Measurements from ENCODE around the gene EYS. TPM values are rescaled to one million over a fixed set of nuclear protein-coding genes. Genes with fewer than 3 reads are reported as not detected.

EYS gene
- total RNA-seq, 2 experiments from 2014 or later: not detected

DNA sequence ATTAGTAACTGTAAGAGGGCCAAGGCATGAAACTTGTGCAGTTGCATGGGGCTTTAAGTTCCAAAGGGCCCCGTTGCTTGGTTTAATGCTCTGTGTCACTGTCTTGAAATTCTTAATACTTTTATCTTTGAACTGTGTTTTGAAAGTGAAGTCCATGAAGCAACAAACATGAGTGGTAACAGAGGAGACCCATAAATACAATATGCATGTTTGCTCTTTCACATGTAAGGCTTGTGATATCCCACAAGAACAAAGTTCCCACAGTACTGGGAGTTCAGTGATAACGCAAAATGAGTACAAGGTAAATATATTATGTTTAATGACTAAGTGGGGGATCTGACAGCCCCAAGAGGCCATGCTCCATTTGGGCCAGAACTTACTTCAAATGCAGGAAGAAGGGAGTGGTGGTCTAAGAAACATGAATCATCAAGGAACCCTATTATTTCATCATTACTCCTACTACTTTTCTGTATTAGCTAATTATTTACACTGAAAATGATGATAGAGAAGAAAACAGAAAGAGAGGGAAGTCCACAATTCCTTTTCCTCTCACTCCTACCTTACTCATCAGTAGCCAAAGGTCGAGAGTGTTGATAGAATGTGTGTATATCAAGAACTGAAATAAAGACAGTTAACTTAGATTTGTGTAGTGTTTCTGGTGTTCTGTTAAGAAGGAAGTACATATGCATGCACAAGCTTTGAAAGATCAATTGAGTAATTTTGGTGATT is 1914.1 kb downstream of the EYS start:
- Mint-ChIP-seq H3K27ac (no peak overlapping the region), H3K36me3 (ENCODE audit: low read depth) (no peaks in the 10 kb centered on the region), H3K27me3 (ENCODE audit: low read depth) (no peaks in the 10 kb centered on the region), H3K9me3 (no peaks in the 10 kb centered on the region), H3K4me3 (no peak overlapping the region), H3K4me1 (ENCODE audit: low read depth) (no peaks in the 10 kb centered on the region)
- CTCF ChIA-PET: no interaction called here
- no peak for DNase-seq
- intact Hi-C loops (cut with micrococcal nuclease): no loop called here

GRCh38 chr6:63790334-63790733 is 1916.7 kb downstream of the EYS start:
- Mint-ChIP-seq H3K27ac (no peak overlapping the region), H3K4me3 (no peak overlapping the region), H3K36me3 (ENCODE audit: low read depth) (no peaks in the 10 kb centered on the region), H3K9me3 (no peaks in the 10 kb centered on the region), H3K4me1 (ENCODE audit: low read depth) (no peaks in the 10 kb centered on the region), H3K27me3 (ENCODE audit: low read depth) (peaks cover 3% of the 10 kb centered on the region)
- no peak for DNase-seq
- CTCF ChIA-PET: no interaction called here
- intact Hi-C loops (cut with micrococcal nuclease): no loop called here

DNA sequence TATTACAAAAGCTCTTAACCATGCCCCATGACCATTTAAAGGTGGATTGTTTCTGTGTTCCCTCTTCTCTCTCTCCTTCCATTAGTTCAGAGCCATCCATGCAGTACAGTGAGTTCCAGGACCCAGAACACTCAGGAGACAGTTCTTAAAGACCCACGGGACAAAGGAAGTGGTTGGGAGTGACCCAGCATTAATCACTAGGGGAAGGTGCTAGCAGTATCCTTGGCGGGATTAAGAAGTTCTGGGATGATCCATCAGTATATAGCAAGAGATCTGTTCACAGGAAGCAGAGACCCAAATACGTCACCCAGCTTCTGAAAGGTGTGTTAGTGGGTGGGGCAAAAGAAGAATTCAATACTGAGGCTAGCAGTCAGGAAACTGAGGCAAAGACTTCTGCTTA is 1917.3 kb downstream of the EYS start:
- Mint-ChIP-seq H3K27ac (no peak overlapping the region), H3K36me3 (ENCODE audit: low read depth) (no peaks in the 10 kb centered on the region), H3K27me3 (ENCODE audit: low read depth) (peaks cover 4% of the 10 kb centered on the region), H3K4me1 (ENCODE audit: low read depth) (no peaks in the 10 kb centered on the region), H3K9me3 (no peaks in the 10 kb centered on the region), H3K4me3 (no peak overlapping the region)
- CTCF ChIA-PET: no interaction called here
- intact Hi-C loops (cut with micrococcal nuclease): no loop called here
- no peak for DNase-seq

GRCh38 chr6:63788569-63788968 is 1918.5 kb downstream of the EYS start:
- no peak overlapping the region for H3K27ac Mint-ChIP-seq
- H3K36me3 Mint-ChIP-seq (ENCODE audit: low read depth): no peaks in the 10 kb centered on the region
- peaks cover 4% of the 10 kb centered on the region for H3K27me3 Mint-ChIP-seq (ENCODE audit: low read depth)
- no peak for DNase-seq
- H3K9me3 Mint-ChIP-seq: no peaks in the 10 kb centered on the region
- H3K4me1 Mint-ChIP-seq (ENCODE audit: low read depth): no peaks in the 10 kb centered on the region
- CTCF ChIA-PET: no interaction called here
- intact Hi-C loops (cut with micrococcal nuclease): no loop called here
- H3K4me3 Mint-ChIP-seq: no peak overlapping the region

DNA sequence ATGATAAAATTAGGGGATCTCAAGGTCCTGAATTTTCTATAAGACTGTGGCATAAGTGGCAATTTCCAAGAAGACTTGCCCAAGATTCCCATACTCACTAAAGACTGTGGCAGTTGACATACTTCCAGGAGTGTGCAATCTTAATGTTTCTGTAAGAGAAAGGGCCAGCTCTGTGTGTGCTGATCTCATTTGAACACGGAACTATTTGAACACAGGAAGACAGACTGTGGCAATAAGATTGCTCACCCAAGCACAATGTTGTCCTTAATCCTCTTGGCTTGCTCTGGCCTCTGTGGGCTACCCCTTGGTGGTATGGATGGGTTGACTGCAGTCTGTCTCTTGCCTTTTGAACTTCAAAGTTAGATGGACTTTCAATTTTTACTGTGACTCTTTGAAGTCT is 1920.0 kb downstream of the EYS start:
- CTCF ChIA-PET: no interaction called here
- Mint-ChIP-seq H3K4me3 (no peak overlapping the region), H3K36me3 (ENCODE audit: low read depth) (peaks cover 1% of the 10 kb centered on the region), H3K9me3 (no peaks in the 10 kb centered on the region), H3K4me1 (ENCODE audit: low read depth) (no peaks in the 10 kb centered on the region), H3K27ac (no peak overlapping the region), H3K27me3 (ENCODE audit: low read depth) (peaks cover 11% of the 10 kb centered on the region)
- intact Hi-C loops (cut with micrococcal nuclease): no loop called here
- no peak for DNase-seq

DNA sequence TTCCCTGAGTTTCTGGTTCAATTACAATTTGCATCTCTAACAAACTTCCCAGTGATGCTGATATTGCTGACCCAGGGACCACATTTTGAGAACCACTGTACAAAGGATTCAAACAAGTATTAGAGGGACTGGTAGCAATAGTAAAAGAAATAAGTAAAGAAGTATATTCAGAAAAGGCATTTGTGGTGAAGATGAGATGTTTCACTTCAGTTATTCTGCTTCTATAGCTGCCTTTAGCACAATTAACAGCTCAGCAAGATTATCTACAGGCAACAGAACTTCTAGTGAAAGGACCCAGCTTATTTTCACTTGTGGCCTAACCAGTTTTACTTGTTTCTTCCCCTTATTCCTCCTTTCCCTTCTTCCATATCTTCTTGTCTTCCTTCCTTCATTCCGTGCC is 1922.0 kb downstream of the EYS start:
- CTCF ChIA-PET: no interaction called here
- H3K27ac Mint-ChIP-seq: no peak overlapping the region

DNA sequence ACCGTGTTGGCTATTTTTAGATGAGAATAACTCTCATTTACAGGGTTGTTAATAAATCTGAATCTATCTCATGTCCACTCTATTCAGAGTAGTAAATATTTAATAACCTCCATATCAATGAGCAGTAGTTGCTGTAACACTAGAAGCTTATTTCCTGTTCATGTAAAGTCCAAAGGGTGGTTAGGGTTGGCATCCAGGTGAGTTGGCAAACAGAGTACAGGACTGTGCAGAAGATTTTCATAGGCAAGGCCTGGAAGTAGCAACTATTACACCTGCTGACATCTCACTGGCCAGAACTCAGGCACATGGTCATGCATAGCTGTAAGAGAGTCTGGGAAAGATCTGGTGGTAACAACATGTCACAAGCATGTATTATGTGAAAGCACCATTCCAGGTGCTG is 1923.9 kb downstream of the EYS start:
- DNase-seq: no peak
- no peaks in the 10 kb centered on the region for H3K4me1 Mint-ChIP-seq (ENCODE audit: low read depth)
- H3K27me3 Mint-ChIP-seq (ENCODE audit: low read depth): peaks cover 19% of the 10 kb centered on the region
- no peak overlapping the region for H3K27ac Mint-ChIP-seq
- H3K9me3 Mint-ChIP-seq: peaks cover 2% of the 10 kb centered on the region
- peaks cover 3% of the 10 kb centered on the region for H3K36me3 Mint-ChIP-seq (ENCODE audit: low read depth)
- intact Hi-C loops (cut with micrococcal nuclease): no loop called here
- CTCF ChIA-PET: interaction anchor here (0.9 kb wide), 2 partner anchors 19 to 184 kb away, joined by 4 to 5 read pairs; no protein-coding TSS in a partner anchor
- H3K4me3 Mint-ChIP-seq: no peak overlapping the region

More for the DNA sequence above, 1922.0 kb downstream of the EYS start:
- no peak overlapping the region for H3K4me3 Mint-ChIP-seq
- peaks cover 2% of the 10 kb centered on the region for H3K9me3 Mint-ChIP-seq
- no peaks in the 10 kb centered on the region for H3K4me1 Mint-ChIP-seq (ENCODE audit: low read depth)
- intact Hi-C loops (cut with micrococcal nuclease): no loop called here
- peaks cover 17% of the 10 kb centered on the region for H3K27me3 Mint-ChIP-seq (ENCODE audit: low read depth)
- H3K36me3 Mint-ChIP-seq (ENCODE audit: low read depth): peaks cover 3% of the 10 kb centered on the region
- no peak for DNase-seq

DNA sequence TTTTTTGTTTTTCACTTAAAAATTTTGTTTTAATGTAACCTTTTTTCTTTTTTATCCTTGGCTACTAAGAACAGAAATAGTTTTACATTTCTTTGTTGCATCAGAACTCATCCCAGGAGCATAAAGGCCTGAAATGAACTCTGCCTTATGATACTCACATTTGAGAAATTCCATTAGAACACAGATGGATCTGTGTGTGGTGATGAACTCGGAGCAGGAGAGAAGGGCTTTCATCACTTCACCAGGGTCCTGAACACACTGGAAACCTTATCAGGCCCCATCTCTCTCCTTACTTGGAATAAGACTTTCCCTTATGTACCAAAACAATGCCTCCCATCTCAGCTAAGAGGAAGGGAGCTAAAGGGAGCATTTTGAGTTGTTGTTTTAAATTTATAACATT is 1932.1 kb downstream of the EYS start:
- CTCF ChIA-PET: interaction anchor here (0.6 kb wide), 1 partner anchor 371 kb away, joined by 3 read pairs; no protein-coding TSS in a partner anchor
- no peak overlapping the region for H3K4me3 Mint-ChIP-seq
- no peaks in the 10 kb centered on the region for H3K9me3 Mint-ChIP-seq
- peaks cover 14% of the 10 kb centered on the region for H3K27me3 Mint-ChIP-seq (ENCODE audit: low read depth)
- H3K27ac Mint-ChIP-seq: no peak overlapping the region
- DNase-seq: no peak
- intact Hi-C loops (cut with micrococcal nuclease): no loop called here
- no peaks in the 10 kb centered on the region for H3K36me3 Mint-ChIP-seq (ENCODE audit: low read depth)
- H3K4me1 Mint-ChIP-seq (ENCODE audit: low read depth): no peaks in the 10 kb centered on the region

DNA sequence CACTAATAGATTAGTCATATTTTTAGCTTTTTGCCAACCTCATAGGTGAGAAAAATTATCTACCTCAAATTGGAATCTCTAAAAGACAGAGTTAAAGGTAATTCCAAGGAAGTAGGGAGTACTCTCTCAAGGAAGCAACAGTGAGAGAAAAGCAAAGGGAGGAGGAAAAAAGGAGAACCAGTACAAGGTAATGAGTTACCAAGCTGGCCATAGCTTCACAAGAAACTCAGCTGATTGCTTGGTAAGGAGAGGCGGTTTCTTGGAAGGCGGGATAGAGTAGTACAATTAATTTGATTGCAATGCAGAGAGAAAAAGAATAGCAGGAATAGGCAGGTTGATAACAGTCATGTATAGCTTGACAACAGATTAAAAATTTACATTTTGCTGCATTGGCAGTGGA is 1933.8 kb downstream of the EYS start:
- peaks cover 12% of the 10 kb centered on the region for H3K27me3 Mint-ChIP-seq (ENCODE audit: low read depth)
- no peak overlapping the region for H3K4me3 Mint-ChIP-seq
- H3K27ac Mint-ChIP-seq: no peak overlapping the region
- no peak for DNase-seq
- CTCF ChIA-PET: interaction anchor here (0.6 kb wide), 1 partner anchor 708 kb away, joined by 4 read pairs; no protein-coding TSS in a partner anchor
- intact Hi-C loops (cut with micrococcal nuclease): no loop called here
- no peaks in the 10 kb centered on the region for H3K4me1 Mint-ChIP-seq (ENCODE audit: low read depth)
- no peaks in the 10 kb centered on the region for H3K9me3 Mint-ChIP-seq
- no peaks in the 10 kb centered on the region for H3K36me3 Mint-ChIP-seq (ENCODE audit: low read depth)

DNA sequence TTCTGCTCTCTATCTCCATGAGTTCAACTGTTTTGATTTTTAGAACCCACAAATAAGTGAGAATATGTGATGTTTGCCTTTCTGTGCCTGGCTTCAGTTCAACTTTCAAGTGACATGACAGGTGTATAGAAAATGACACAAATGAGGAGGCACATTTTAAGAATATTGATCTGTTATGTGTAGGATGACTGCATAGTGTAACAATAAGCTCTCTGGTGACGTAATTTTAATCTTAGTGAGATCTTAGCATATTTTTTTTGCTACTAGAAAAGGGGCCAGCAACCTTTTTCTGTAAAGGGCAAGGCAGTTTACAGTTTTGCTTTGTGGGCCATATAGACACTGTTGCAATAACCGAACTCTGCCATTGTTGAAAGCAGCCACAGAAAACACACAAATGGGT is 1941.2 kb downstream of the EYS start:
- no peak overlapping the region for H3K27ac Mint-ChIP-seq
- intact Hi-C loops (cut with micrococcal nuclease): no loop called here
- no peaks in the 10 kb centered on the region for H3K36me3 Mint-ChIP-seq (ENCODE audit: low read depth)
- H3K4me3 Mint-ChIP-seq: no peak overlapping the region
- DNase-seq: no peak
- H3K4me1 Mint-ChIP-seq (ENCODE audit: low read depth): no peaks in the 10 kb centered on the region
- CTCF ChIA-PET: interaction anchor here (1.1 kb wide), 1 partner anchor 168 kb away, joined by 4 read pairs; no protein-coding TSS in a partner anchor
- H3K27me3 Mint-ChIP-seq (ENCODE audit: low read depth): no peaks in the 10 kb centered on the region
- H3K9me3 Mint-ChIP-seq: peaks cover 2% of the 10 kb centered on the region

DNA sequence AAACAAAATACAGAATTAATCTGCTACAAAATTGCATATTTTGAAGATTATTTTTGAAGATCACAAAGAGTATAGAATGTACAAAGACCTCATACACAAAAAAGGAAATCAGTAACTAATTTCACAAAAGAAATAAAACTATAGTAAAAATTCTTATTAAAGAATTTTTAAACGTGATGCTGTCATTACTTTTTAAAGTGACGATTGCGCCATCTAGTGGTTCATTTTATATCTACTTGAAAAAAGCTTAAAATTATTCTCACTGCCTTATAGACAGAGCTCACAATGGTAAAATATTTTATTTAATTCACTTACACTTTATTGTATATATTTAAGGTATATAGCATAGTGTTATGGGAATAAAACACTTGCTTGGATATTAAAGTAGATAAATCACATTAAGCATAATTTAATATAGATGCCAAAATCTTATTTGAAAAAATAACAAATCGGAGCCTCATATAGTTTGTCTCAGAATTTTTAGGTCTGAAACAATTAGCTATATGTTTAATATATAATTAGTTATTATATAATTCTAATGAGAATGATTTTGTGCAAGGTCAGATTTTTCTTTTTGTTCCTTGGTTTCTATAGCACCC is 1942.6 kb downstream of the EYS start:
- H3K9me3 Mint-ChIP-seq: peaks cover 2% of the 10 kb centered on the region
- H3K36me3 Mint-ChIP-seq (ENCODE audit: low read depth): no peaks in the 10 kb centered on the region
- H3K4me1 Mint-ChIP-seq (ENCODE audit: low read depth): no peaks in the 10 kb centered on the region
- intact Hi-C loops (cut with micrococcal nuclease): loop anchor here (1.0 kb wide), 3 partner anchors 166 to 412 kb away; no protein-coding TSS in a partner anchor
- CTCF ChIA-PET: interaction anchor here (0.6 to 4.1 kb wide), 14 partner anchors 9 to 468 kb away, joined by 3 to 85 read pairs (median 4); no protein-coding TSS in a partner anchor
- no peak overlapping the region for H3K4me3 Mint-ChIP-seq
- H3K27ac Mint-ChIP-seq: no peak overlapping the region
- no peak for DNase-seq
- no peaks in the 10 kb centered on the region for H3K27me3 Mint-ChIP-seq (ENCODE audit: low read depth)

DNA sequence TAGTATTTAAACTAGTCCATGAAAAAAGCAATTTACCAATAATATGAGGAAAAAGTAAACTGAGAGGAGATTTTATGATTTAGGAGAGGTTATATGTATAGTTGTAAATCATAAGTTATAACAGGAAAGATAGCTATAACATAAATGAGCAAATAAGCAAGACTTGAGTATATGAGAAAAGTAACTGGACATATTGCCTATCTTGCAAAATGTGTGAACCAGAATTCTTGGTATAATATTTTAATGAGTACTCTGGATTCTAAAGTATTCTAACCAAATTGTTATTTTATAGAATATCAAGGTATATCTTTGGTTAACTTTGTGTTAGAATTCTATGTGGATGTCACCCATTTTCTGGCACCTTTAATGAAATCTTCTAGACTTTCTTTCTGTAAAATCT is 1946.8 kb downstream of the EYS start:
- no peak for DNase-seq
- Mint-ChIP-seq H3K9me3 (peaks cover 12% of the 10 kb centered on the region), H3K4me1 (ENCODE audit: low read depth) (no peaks in the 10 kb centered on the region), H3K27me3 (ENCODE audit: low read depth) (no peaks in the 10 kb centered on the region), H3K27ac (no peak overlapping the region), H3K4me3 (no peak overlapping the region), H3K36me3 (ENCODE audit: low read depth) (peaks cover 10% of the 10 kb centered on the region)
- CTCF ChIA-PET: no interaction called here
- intact Hi-C loops (cut with micrococcal nuclease): no loop called here

DNA sequence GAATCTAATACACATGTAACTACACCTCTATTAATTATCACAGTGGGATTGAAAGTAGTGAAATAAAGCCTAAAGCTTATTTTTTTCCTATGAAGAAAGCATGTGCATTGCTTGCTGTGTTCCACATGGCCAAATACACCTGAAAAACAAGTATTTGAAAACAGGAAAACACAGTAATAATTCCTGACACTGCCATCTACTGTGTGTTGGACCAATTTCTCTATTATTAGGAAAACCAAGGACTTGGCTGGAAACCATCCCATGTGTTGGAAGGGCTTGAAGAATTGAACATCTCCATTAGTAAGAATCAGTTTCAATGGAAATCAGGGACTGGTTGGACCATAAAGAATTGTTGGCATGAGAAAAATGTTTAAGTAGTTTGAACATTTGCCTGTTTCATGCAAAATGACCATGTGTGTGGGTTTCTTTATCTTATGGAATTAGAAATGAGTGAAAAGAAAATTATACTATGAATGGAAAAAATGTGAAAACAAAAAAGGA is 1947.4 kb downstream of the EYS start:
- no peaks in the 10 kb centered on the region for H3K4me1 Mint-ChIP-seq (ENCODE audit: low read depth)

More for the DNA sequence above, 1947.4 kb downstream of the EYS start:
- H3K27me3 Mint-ChIP-seq (ENCODE audit: low read depth): no peaks in the 10 kb centered on the region
- CTCF ChIA-PET: interaction anchor here (0.6 to 2.5 kb wide), 2 partner anchors 161 to 231 kb away, joined by 4 to 8 read pairs; no protein-coding TSS in a partner anchor
- no peak overlapping the region for H3K4me3 Mint-ChIP-seq
- no peak overlapping the region for H3K27ac Mint-ChIP-seq
- peaks cover 10% of the 10 kb centered on the region for H3K36me3 Mint-ChIP-seq (ENCODE audit: low read depth)
- DNase-seq: no peak
- peaks cover 12% of the 10 kb centered on the region for H3K9me3 Mint-ChIP-seq
- intact Hi-C loops (cut with micrococcal nuclease): no loop called here

Measured in activated naive CD4-positive, alpha-beta T cell treated with anti-CD3 and anti-CD28 coated beads for 36 hours (primary cell).